Measurements from ENCODE around the gene NPIPA1.
"Not testable (repeated sequence)": the region's sequence is repeated elsewhere in the genome, so short reads cannot be mapped to it uniquely, and the experiment has no call there.

Gene NPIPA1

GRCh38 chr16:14958970-14959369 lies 21.7 kb downstream of the NPIPA1 start:
- 0 out of 2 replicates have a peak, but pooled peaks cover 6% of the 10 kb centered on the region for H3K4me1 ChIP-seq (ENCODE audit: insufficient read depth, low read length)
- H3K36me3 ChIP-seq (ENCODE audit: insufficient read depth, low read length) = no peaks in the 10 kb centered on the region
- H3K9me3 ChIP-seq (ENCODE audit: control insufficient read depth, insufficient read depth, low read length) = no peaks in the 10 kb centered on the region; the same call in 1 of the 2 replicates
- no peak overlapping the region for H3K9ac ChIP-seq (ENCODE audit: low read depth, low read length)

- Histone ChIP-seq H3K9ac (ENCODE audit: low read depth, low read length) (no peak overlapping the region), H3K36me3 (ENCODE audit: insufficient read depth, low read length) (no peaks in the 10 kb centered on the region), H3K9me3 (ENCODE audit: control insufficient read depth, insufficient read depth, low read length) (no peaks in the 10 kb centered on the region; the same call in 1 of the 2 replicates), H3K4me1 (ENCODE audit: insufficient read depth, low read length) (0 out of 2 replicates have a peak, but pooled peaks cover 6% of the 10 kb centered on the region)
Measured at GRCh38 chr16:14961405-14962186, 24.4 kb downstream of the NPIPA1 start.

- no peaks in the 10 kb centered on the region; the same call in 1 of the 2 replicates for H3K9me3 ChIP-seq (ENCODE audit: control insufficient read depth, insufficient read depth, low read length)
- no peak overlapping the region for H3K9ac ChIP-seq (ENCODE audit: low read depth, low read length)
Measured at GRCh38 chr16:14963281-14964173, 26.3 kb downstream of the NPIPA1 start.

GRCh38 chr16:14965328-14965727 lies 28.1 kb downstream of the NPIPA1 start:
- Histone ChIP-seq H3K36me3 (ENCODE audit: insufficient read depth, low read length) (no peaks in the 10 kb centered on the region), H3K9me3 (ENCODE audit: control insufficient read depth, insufficient read depth, low read length) (no peaks in the 10 kb centered on the region; the same call in 1 of the 2 replicates), H3K9ac (ENCODE audit: low read depth, low read length) (no peak overlapping the region)

More at GRCh38 chr16:14963281-14964173, 26.3 kb downstream of the NPIPA1 start:
- Histone ChIP-seq H3K4me1 (ENCODE audit: insufficient read depth, low read length) (0 out of 2 replicates have a peak, but pooled peaks cover 6% of the 10 kb centered on the region), H3K36me3 (ENCODE audit: insufficient read depth, low read length) (no peaks in the 10 kb centered on the region)

GRCh38 chr16:14969795-14970194 lies 32.6 kb downstream of the NPIPA1 start:
- not testable (repeated sequence) for H3K9ac ChIP-seq (ENCODE audit: low read depth, low read length); H3K4me1 ChIP-seq (ENCODE audit: insufficient read depth, low read length)

More at GRCh38 chr16:14965328-14965727, 28.1 kb downstream of the NPIPA1 start:
- H3K4me1 ChIP-seq (ENCODE audit: insufficient read depth, low read length) = no peaks in the 10 kb centered on the region

GRCh38 chr16:14971621-14972228 lies 34.5 kb downstream of the NPIPA1 start:
- not testable (repeated sequence) for H3K9me3 ChIP-seq (ENCODE audit: control insufficient read depth, insufficient read depth, low read length); H3K9ac ChIP-seq (ENCODE audit: low read depth, low read length); H3K36me3 ChIP-seq (ENCODE audit: insufficient read depth, low read length); H3K4me1 ChIP-seq (ENCODE audit: insufficient read depth, low read length)

More at GRCh38 chr16:14969795-14970194, 32.6 kb downstream of the NPIPA1 start:
- H3K9me3 ChIP-seq (ENCODE audit: control insufficient read depth, insufficient read depth, low read length); H3K36me3 ChIP-seq (ENCODE audit: insufficient read depth, low read length): not testable (repeated sequence)

- H3K36me3 ChIP-seq (ENCODE audit: insufficient read depth, low read length); H3K9me3 ChIP-seq (ENCODE audit: control insufficient read depth, insufficient read depth, low read length); H3K4me1 ChIP-seq (ENCODE audit: insufficient read depth, low read length): not testable (repeated sequence)
- H3K9ac ChIP-seq (ENCODE audit: low read depth, low read length) = peak overlapping the region; percentile 79; the same call in 1 of the 2 replicates
Measured at GRCh38 chr16:14973785-14974322, 36.6 kb downstream of the NPIPA1 start.

GRCh38 chr16:14974331-14974655 lies 37.0 kb downstream of the NPIPA1 start:
- peak overlapping the region; percentile 79 for H3K9ac ChIP-seq (ENCODE audit: low read depth, low read length)
- H3K36me3 ChIP-seq (ENCODE audit: insufficient read depth, low read length); H3K4me1 ChIP-seq (ENCODE audit: insufficient read depth, low read length); H3K9me3 ChIP-seq (ENCODE audit: control insufficient read depth, insufficient read depth, low read length): not testable (repeated sequence)

- H3K4me1 ChIP-seq (ENCODE audit: insufficient read depth, low read length); H3K9me3 ChIP-seq (ENCODE audit: control insufficient read depth, insufficient read depth, low read length); H3K36me3 ChIP-seq (ENCODE audit: insufficient read depth, low read length): not testable (repeated sequence)
- peak within 1 kb of the TSS; percentile 79 for H3K9ac ChIP-seq (ENCODE audit: low read depth, low read length)
Measured at GRCh38 chr16:14974656-14975417, 37.6 kb downstream of the NPIPA1 start, which contains the start of gene PDXDC1. TSS of gene PDXDC1 (plus strand) at chr16:14975026. CDS start at chr16:14975200, 174 bp downstream.

- not testable (repeated sequence) for H3K9me3 ChIP-seq (ENCODE audit: control insufficient read depth, insufficient read depth, low read length); H3K36me3 ChIP-seq (ENCODE audit: insufficient read depth, low read length); H3K4me1 ChIP-seq (ENCODE audit: insufficient read depth, low read length)
- H3K9ac ChIP-seq (ENCODE audit: low read depth, low read length) = peak overlapping the region; percentile 79
Measured at GRCh38 chr16:14975418-14976194, 38.4 kb downstream of the NPIPA1 start.

GRCh38 chr16:14976971-14977736 lies 39.9 kb downstream of the NPIPA1 start:
- H3K9ac ChIP-seq (ENCODE audit: low read depth, low read length) = not testable (repeated sequence)

GRCh38 chr16:14978281-14978680 lies 41.0 kb downstream of the NPIPA1 start:
- H3K9ac ChIP-seq (ENCODE audit: low read depth, low read length); H3K36me3 ChIP-seq (ENCODE audit: insufficient read depth, low read length); H3K9me3 ChIP-seq (ENCODE audit: control insufficient read depth, insufficient read depth, low read length); H3K4me1 ChIP-seq (ENCODE audit: insufficient read depth, low read length): not testable (repeated sequence)

More at GRCh38 chr16:14976971-14977736, 39.9 kb downstream of the NPIPA1 start:
- not testable (repeated sequence) for H3K4me1 ChIP-seq (ENCODE audit: insufficient read depth, low read length); H3K36me3 ChIP-seq (ENCODE audit: insufficient read depth, low read length); H3K9me3 ChIP-seq (ENCODE audit: control insufficient read depth, insufficient read depth, low read length)
